M059J (cell line): ENCODE data around the gene USP17L30. TPM values are rescaled to one million over a fixed set of nuclear protein-coding genes. Genes with fewer than 3 reads are reported as not detected.
"Not testable (repeated sequence)": the region's sequence is repeated elsewhere in the genome, so short reads cannot be mapped to it uniquely, and the experiment has no call there.

Experiments used
- DNase-seq: peaks from one replicate; pipeline ENCODE4 v3.0.0-alpha.2; 2012; ENCODE audit warnings: low read depth
- total RNA-seq: library from RNA; depleted of rRNA; stranded (reverse); fragments of >200 nt; shearing (Covaris generic); gene quantifications from 2 replicates; pipeline ENCODE4 v1.2.3, GENCODE V29; 2014; rRNA removed

USP17L30 gene
- not detected in 2 replicates for total RNA-seq

- not testable (repeated sequence) for DNase-seq
Observed at GRCh38 chr4:9362829-9363228, at the start of gene USP17L30. Gene USP17L30 (plus strand): TSS chr4:9363129. CDS start chr4:9363129, 0 bp downstream.

- not testable (repeated sequence) for DNase-seq
Observed at GRCh38 chr4:9324191-9324590, 38.7 kb upstream of the USP17L30 start.

GRCh38 chr4:9324865-9325264, 38.1 kb upstream of the USP17L30 start, which contains the start of gene USP17L24:
Gene USP17L24 (plus strand): TSS chr4:9325165. CDS start chr4:9325165, 0 bp downstream.
- not testable (repeated sequence) for DNase-seq

GRCh38 chr4:9329611-9330010, 33.3 kb upstream of the USP17L30 start, which contains the start of gene USP17L25:
Gene USP17L25 (plus strand): TSS chr4:9329911. CDS start chr4:9329911, 0 bp downstream.
- DNase-seq = not testable (repeated sequence)

- not testable (repeated sequence) for DNase-seq
Observed at GRCh38 chr4:9334358-9334757, 28.6 kb upstream of the USP17L30 start, which contains the start of gene USP17L26. Gene USP17L26 (plus strand): TSS chr4:9334658. CDS start chr4:9334658, 0 bp downstream.

- not testable (repeated sequence) for DNase-seq
Observed at GRCh38 chr4:9339103-9339502, 23.8 kb upstream of the USP17L30 start, which contains the start of gene USP17L5. Gene USP17L5 (plus strand): TSS chr4:9339403. CDS start chr4:9339403, 0 bp downstream.

GRCh38 chr4:9343848-9344247, 19.1 kb upstream of the USP17L30 start, which contains the start of gene USP17L27:
Gene USP17L27 (plus strand): TSS chr4:9344148. CDS start chr4:9344148, 0 bp downstream.
- not testable (repeated sequence) for DNase-seq

GRCh38 chr4:9348593-9348992, 14.3 kb upstream of the USP17L30 start, which contains the start of gene USP17L28:
Gene USP17L28 (plus strand): TSS chr4:9348893. CDS start chr4:9348893, 0 bp downstream.
- not testable (repeated sequence) for DNase-seq

GRCh38 chr4:9350866-9351265, 12.1 kb upstream of the USP17L30 start:
- DNase-seq = not testable (repeated sequence)

- DNase-seq = not testable (repeated sequence)
Observed at GRCh38 chr4:9353338-9353737, 9.6 kb upstream of the USP17L30 start, which contains the start of gene USP17L29. Gene USP17L29 (plus strand): TSS chr4:9353638. CDS start chr4:9353638, 0 bp downstream.

GRCh38 chr4:9379881-9380280, 17.0 kb downstream of the USP17L30 start:
- not testable (repeated sequence) for DNase-seq

- DNase-seq = not testable (repeated sequence)
Observed at GRCh38 chr4:9381012-9381534, 18.1 kb downstream of the USP17L30 start.

- DNase-seq = peak; percentile 1
Observed at GRCh38 chr4:9384126-9384525, 21.2 kb downstream of the USP17L30 start.

- DNase-seq = not testable (repeated sequence)
Observed at GRCh38 chr4:9389001-9389400, 26.1 kb downstream of the USP17L30 start.

GRCh38 chr4:9405774-9406173, 42.8 kb downstream of the USP17L30 start:
- not testable (repeated sequence) for DNase-seq

- not testable (repeated sequence) for DNase-seq
Observed at GRCh38 chr4:9406491-9406890, 43.6 kb downstream of the USP17L30 start.

- DNase-seq = no peak
Observed at GRCh38 chr4:9409793-9410192, 46.9 kb downstream of the USP17L30 start.

Other genes with a start within 250 kb of the USP17L30 start
- gene FAM90A26, start 192.7 kb upstream of the USP17L30 start, total RNA-seq = not detected in 2 replicates
- gene USP17L10, start 152.5 kb upstream of the USP17L30 start, total RNA-seq = not detected in 2 replicates
- not detected in 2 replicates for gene USP17L11, start 147.7 kb upstream of the USP17L30 start, total RNA-seq
- not detected in 2 replicates for gene USP17L12, start 143.0 kb upstream of the USP17L30 start, total RNA-seq
- not detected in 2 replicates for gene USP17L13, start 138.2 kb upstream of the USP17L30 start, total RNA-seq
- not detected in 2 replicates for gene USP17L15, start 128.7 kb upstream of the USP17L30 start, total RNA-seq
- not detected in 2 replicates for gene USP17L17, start 119.2 kb upstream of the USP17L30 start, total RNA-seq
- not detected in 2 replicates for gene USP17L18, start 114.5 kb upstream of the USP17L30 start, total RNA-seq
- not detected in 2 replicates for gene USP17L19, start 109.8 kb upstream of the USP17L30 start, total RNA-seq
- not detected in 2 replicates for gene USP17L20, start 105.0 kb upstream of the USP17L30 start, total RNA-seq
- gene USP17L21, start 100.3 kb upstream of the USP17L30 start, total RNA-seq = not detected in 2 replicates
- not detected in 2 replicates for gene USP17L22, start 95.5 kb upstream of the USP17L30 start, total RNA-seq
- gene USP17L24, start 38.0 kb upstream of the USP17L30 start, total RNA-seq = not detected in 2 replicates
- not detected in 2 replicates for gene USP17L25, start 33.2 kb upstream of the USP17L30 start, total RNA-seq
- not detected in 2 replicates for gene USP17L26, start 28.5 kb upstream of the USP17L30 start, total RNA-seq
- not detected in 2 replicates for gene USP17L5, start 23.7 kb upstream of the USP17L30 start, total RNA-seq
- not detected in 2 replicates for gene USP17L27, start 19.0 kb upstream of the USP17L30 start, total RNA-seq
- gene USP17L28, start 14.2 kb upstream of the USP17L30 start, total RNA-seq = not detected in 2 replicates
- not detected in 2 replicates for gene USP17L29, start 9.5 kb upstream of the USP17L30 start, total RNA-seq
- not detected in 2 replicates for gene DEFB131A, start 81.3 kb downstream of the USP17L30 start, total RNA-seq